Transverse colon (tissue), 4 donors: ENCODE results near the gene PID1. TPM values are rescaled to one million over a fixed set of nuclear protein-coding genes. Genes with fewer than 3 reads are reported as not detected.

Experiments used
- DNase-seq: peaks from one replicate; pipeline ENCODE4 v3.0.0-alpha.2; 2019
- H3K27ac ChIP-seq, 4 donors: fragments of 200-600 bp; sonication (generic); 2 replicates each; pipeline ENCODE4 v1.5.1; 2016 to 2018; ENCODE audit warnings: inconsistent platforms in 4 of 4
- H3K27me3 ChIP-seq: fragments of 200-600 bp; sonication (generic); 2 replicates; pipeline ENCODE4 v1.5.1; 2017; ENCODE audit warnings: inconsistent platforms
- H3K36me3 ChIP-seq, 4 donors: fragments of 200-600 bp; sonication (generic); 2 replicates each; pipeline ENCODE4 v1.5.1; 2017 to 2019; ENCODE audit warnings: inconsistent platforms in 4 of 4
- H3K4me1 ChIP-seq, 4 donors: fragments of 200-600 bp; sonication (generic); 2 replicates each; pipeline ENCODE4 v1.5.1; 2017 to 2020; ENCODE audit warnings: inconsistent platforms in 4 of 4
- H3K4me3 ChIP-seq, 4 donors: fragments of 200-600 bp; sonication (generic); 1 replicate in 1 of 4; 2 replicates in 3 of 4; pipeline versions ENCODE4 v1.5.1 to v1.6.1; 2017 to 2019; ENCODE audit warnings: inconsistent platforms in 4 of 4
- H3K9me3 ChIP-seq, 2 donors: fragments of 200-600 bp; sonication (generic); 2 replicates each; pipeline ENCODE4 v1.5.1; 2017 to 2019; ENCODE audit warnings: inconsistent platforms in 2 of 2
- CTCF ChIP-seq, 5 experiments: fragments of 200-600 bp in 3 of 5; fragments of 450-650 bp in 2 of 5; sonication (generic) in 3 of 5; IDR thresholded peaks; 1 replicate in 2 of 5; 2 replicates in 3 of 5; pipeline ENCODE4 v1.5.1; 2016 to 2017; ENCODE audit warnings: antibody characterized with exemption in 5 of 5, inconsistent platforms in 3 of 5, mild to moderate bottlenecking in 2 of 5, moderate library complexity in 1 of 5
- EP300 ChIP-seq: sonication (generic); formaldehyde crosslinking; IDR thresholded peaks from one replicate; pipeline ENCODE4 v1.6.1; 2017; ENCODE audit warnings: antibody characterized with exemption, low read depth
- POLR2A ChIP-seq: fragments of 450-650 bp; IDR thresholded peaks from one replicate; pipeline ENCODE4 v1.6.1; 2016; ENCODE audit warnings: antibody characterized with exemption, mild to moderate bottlenecking, moderate library complexity
- POLR2AphosphoS5 ChIP-seq, 3 donors: sonication (generic); formaldehyde crosslinking; IDR thresholded peaks; one replicate each; pipeline ENCODE4 v1.6.1; 2016; ENCODE audit warnings: antibody characterized with exemption in 3 of 3
- WGBS, 2 donors: methylation state at CpG; one replicate each; pipeline ENCODE4 v1.1.5; 2018; ENCODE audit warnings: low coverage in 1 of 2; 5-methylcytosine and 5-hydroxymethylcytosine counted together
- in situ Hi-C, 4 donors: fragments of 200-750 bp; cut with MboI; loops; one replicate each; pipeline versions ENCODE4 v1.15.0 to v1.15.1; 2017; ENCODE audit warnings: low sequenced_read_pairs in 3 of 4, low pct_ligation_motif_present in 1 of 4, low pct_unique_long_range_greater_than_20kb in 1 of 4
- intact Hi-C: fragments of 100-400 bp; cut with DNase I; formaldehyde crosslinking; loops from one replicate; pipeline ENCODE4 v1.15.1; 2023; ENCODE audit warnings: low total_unique reads
- total RNA-seq, 4 donors: library from RNA; depleted of rRNA; stranded (reverse); fragments of >200 nt; gene quantifications; one replicate each; pipeline ENCODE4 v1.1.0, GENCODE V29; 2016

The PID1 gene
- total RNA-seq, 4 donors from 2014 or later: 21.6 to 54.6 (median 27.9) TPM

- H3K4me3 ChIP-seq: no peak overlapping the region
- no peak for TF ChIP-seq POLR2AphosphoS5 (IDR thresholded peaks at IDR 0.05)
- TF ChIP-seq EP300: no peak
- TF ChIP-seq CTCF (IDR thresholded peaks at IDR 0.05): no peak
- no peak for TF ChIP-seq POLR2A
- peaks cover 0 to 8% of the 10 kb centered on the region in 2 donors for H3K9me3 ChIP-seq
- WGBS, 2 donors: 75% methylated on average over 1 of the region's 1 CpG
- intact Hi-C loops: no loop called here
- H3K27ac ChIP-seq: no peak overlapping the region
- H3K27me3 ChIP-seq: no peaks in the 10 kb centered on the region
- no peaks in the 10 kb centered on the region for H3K4me1 ChIP-seq
- in situ Hi-C loops: no loop called here
- H3K36me3 ChIP-seq: no peaks in the 10 kb centered on the region
- DNase-seq: no peak
Observed at GRCh38 chr2:228999326-228999725, 271.8 kb downstream of the PID1 start.

- no peak for TF ChIP-seq CTCF (IDR thresholded peaks at IDR 0.05)
- TF ChIP-seq POLR2AphosphoS5 (IDR thresholded peaks at IDR 0.05): no peak
- TF ChIP-seq POLR2A: no peak
- TF ChIP-seq EP300: no peak
- DNase-seq: no peak
- no peak overlapping the region for H3K27ac ChIP-seq
- in situ Hi-C loops (no loop called here), intact Hi-C loops (no loop called here)
- H3K27me3 ChIP-seq: no peaks in the 10 kb centered on the region
- H3K4me3 ChIP-seq: no peak overlapping the region
- no peaks in the 10 kb centered on the region for H3K9me3 ChIP-seq
- H3K36me3 ChIP-seq: no peaks in the 10 kb centered on the region
- 69 to 78% methylated on average over 3 of the region's 3 CpGs for WGBS, 2 donors
- H3K4me1 ChIP-seq: no peaks in the 10 kb centered on the region
Observed at GRCh38 chr2:228988786-228989185, 282.3 kb downstream of the PID1 start.

GRCh38 chr2:228987441-228988155, 283.5 kb downstream of the PID1 start:
- intact Hi-C loops: no loop called here
- Histone ChIP-seq H3K36me3 (no peaks in the 10 kb centered on the region), H3K9me3 (no peaks in the 10 kb centered on the region), H3K4me3 (no peak overlapping the region), H3K27ac (no peak overlapping the region), H3K27me3 (no peaks in the 10 kb centered on the region), H3K4me1 (no peaks in the 10 kb centered on the region)
- in situ Hi-C loops: no loop called here
- TF ChIP-seq POLR2AphosphoS5 (IDR thresholded peaks at IDR 0.05) (no peak), EP300 (no peak), CTCF (IDR thresholded peaks at IDR 0.05) (no peak), POLR2A (no peak)
- 58 to 74% methylated on average over 2 of the region's 2 CpGs for WGBS, 2 donors
- no peak for DNase-seq

- Histone ChIP-seq H3K4me1 (no peaks in the 10 kb centered on the region), H3K9me3 (no peaks in the 10 kb centered on the region), H3K27ac (no peak overlapping the region), H3K36me3 (no peaks in the 10 kb centered on the region), H3K4me3 (no peak overlapping the region), H3K27me3 (no peaks in the 10 kb centered on the region)
- 0 to 36% methylated on average over 1 of the region's 1 CpG for WGBS, 2 donors
- intact Hi-C loops (no loop called here), in situ Hi-C loops (no loop called here)
- TF ChIP-seq POLR2A (no peak), CTCF (IDR thresholded peaks at IDR 0.05) (no peak), EP300 (no peak), POLR2AphosphoS5 (IDR thresholded peaks at IDR 0.05) (no peak)
- DNase-seq: no peak
Observed at GRCh38 chr2:228986961-228987360, 284.1 kb downstream of the PID1 start.
